Left ventricle myocardium superior (tissue), 1 donor: Measurements from ENCODE around the gene PCBP3. TPM values are rescaled to one million over a fixed set of nuclear protein-coding genes. Genes with fewer than 3 reads are reported as not detected.
A peak's percentile ranks its signal among the peaks of the same experiment; 100 is the strongest.
"Not testable (repeated sequence)": the region's sequence is repeated elsewhere in the genome, so short reads cannot be mapped to it uniquely, and the experiment has no call there.

Source experiments
- ATAC-seq: fragments of 200-7000 bp; cut with Tn5 transposase; one replicate; pipeline ENCODE4 v1.9.1; 2020; ENCODE audit warnings: mild to moderate bottlenecking, moderate library complexity
- DNase-seq: peaks from one replicate; pipeline ENCODE4 v3.0.0-alpha.2; 2020
- intact Hi-C: fragments of 100-400 bp; cut with micrococcal nuclease; formaldehyde crosslinking; loops from one replicate; pipeline ENCODE4 v1.11.0; 2022
- total RNA-seq: library from RNA; stranded (reverse); fragmentation: NEBNext Ultra II Directional; extraction: Animal tissue kit (Norgen Biotek cat#: 25700); gene quantifications from one replicate; pipeline ENCODE4 v1.2.1, GENCODE V29; 2021
- donor health status: DM: no; HTN: yes; CAD: no; lungs with severe emphysema.

PCBP3 gene
- total RNA-seq, 1 donor from 2014 or later: 2.7 TPM

DNA sequence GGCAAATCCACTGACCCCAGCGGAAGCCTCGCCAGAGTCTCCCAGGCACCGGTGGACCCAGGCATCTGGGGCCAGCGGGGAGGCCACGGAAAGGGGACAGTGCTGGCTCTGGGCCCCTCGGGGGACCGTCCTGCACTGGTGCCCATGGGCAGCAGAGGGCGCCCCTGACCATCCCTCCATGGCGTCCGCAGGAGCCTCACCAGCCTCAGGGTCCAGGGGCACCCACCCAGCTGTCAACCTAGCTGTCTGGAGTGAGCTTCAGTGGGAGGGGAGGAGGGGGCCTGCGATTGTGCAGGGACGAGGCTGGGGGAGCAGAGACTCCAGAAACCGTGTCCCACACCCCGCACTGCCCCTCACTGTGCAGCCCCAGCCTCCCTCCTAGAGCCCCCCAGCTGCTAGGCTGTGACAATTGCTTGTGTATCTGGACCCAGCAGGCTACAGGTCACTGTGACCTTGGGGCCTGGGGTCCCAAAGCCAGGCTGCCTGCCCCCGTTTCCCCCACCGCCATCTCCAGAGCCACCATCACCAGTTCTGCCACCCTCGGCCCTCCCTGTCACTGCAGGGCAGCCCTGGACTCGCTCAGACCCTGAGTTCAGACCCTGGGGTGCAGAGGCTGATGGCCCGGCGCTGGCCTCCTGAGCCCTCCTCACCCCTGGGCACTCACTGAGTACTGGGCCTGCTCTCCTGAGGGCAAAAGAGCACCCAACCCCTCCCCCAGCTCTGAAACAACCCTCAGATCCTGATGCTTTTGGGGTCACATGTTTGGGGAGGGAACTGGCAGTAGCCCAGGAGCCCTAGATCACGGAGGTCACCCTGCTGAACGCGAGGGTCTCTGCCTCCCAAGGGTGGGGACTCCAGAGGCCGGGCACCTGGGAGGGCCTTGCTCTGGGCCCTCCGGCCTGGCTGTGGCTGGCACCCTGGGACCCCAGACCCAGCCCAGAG is 327.4 kb downstream of the PCBP3 start:
- intact Hi-C loops: loop anchor here (10.0 kb wide), 1 partner anchor 134 kb away; no protein-coding TSS in a partner anchor
- ATAC-seq: peak; percentile 50
- DNase-seq: peak; percentile 87

DNA sequence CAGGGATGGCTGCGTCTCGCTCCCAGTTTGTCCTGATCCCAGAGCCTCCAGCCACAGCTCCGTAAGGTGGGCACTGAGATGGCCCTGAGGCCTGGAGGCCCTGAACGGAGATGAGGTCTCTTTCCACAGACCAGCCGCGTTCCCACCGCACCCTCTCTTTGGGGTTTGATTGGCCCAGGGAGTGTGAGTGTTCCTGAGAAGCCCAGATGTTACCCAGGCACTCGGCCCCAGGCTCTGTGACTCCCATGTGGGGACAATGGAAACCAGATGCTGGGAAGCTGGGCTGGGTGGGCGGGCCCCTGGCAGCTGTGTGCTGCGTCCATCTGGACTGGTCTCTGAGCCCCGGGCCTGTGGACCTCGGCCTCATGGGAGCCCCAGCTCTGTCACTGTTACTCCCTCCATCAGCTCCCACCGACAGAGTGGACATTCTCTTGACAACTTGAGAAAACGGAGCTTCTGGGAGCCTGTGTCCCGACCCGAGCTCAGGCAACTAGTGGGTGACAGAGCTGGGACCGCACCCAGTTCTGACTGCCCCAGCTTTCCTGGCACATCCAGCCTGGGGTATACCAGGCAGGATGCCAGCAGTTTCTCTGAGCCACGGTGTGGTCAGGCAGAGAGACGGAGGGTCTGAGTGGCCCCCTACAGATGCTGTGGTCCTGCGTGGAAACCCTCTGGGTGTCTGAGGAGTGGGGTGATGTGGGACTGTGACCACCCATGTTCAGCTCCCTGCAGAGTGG is 328.3 kb downstream of the PCBP3 start:
- DNase-seq: peak; percentile 87
- intact Hi-C loops: loop anchor here (10.0 kb wide), 1 partner anchor 133 kb away; no protein-coding TSS in a partner anchor
- ATAC-seq: peak; percentile 52

DNA sequence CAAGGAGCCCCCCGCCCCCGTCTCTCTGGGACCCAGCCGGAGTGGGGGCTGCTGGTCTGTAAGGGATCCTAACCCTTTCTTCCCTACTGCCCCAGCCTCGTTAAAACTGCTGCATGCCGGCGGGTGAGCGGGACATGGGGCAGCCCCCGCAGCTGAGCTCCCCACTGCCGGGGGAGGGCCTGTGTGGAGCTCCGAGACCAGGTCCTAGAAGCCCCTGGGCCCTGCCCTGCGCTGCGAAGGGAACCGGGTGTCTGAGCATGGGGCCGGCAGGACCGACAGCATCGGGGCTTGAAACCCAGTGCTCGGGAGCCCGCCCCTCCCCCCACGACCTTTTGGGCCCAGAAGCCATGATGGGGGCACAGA is 328.8 kb downstream of the PCBP3 start:
- intact Hi-C loops: loop anchor here (10.0 kb wide), 1 partner anchor 132 kb away; no protein-coding TSS in a partner anchor
- ATAC-seq (peak; percentile 6), DNase-seq (peak; percentile 71)

GRCh38 chr21:45972716-45973474 is 329.4 kb downstream of the PCBP3 start:
- DNase-seq (peak; percentile 90), ATAC-seq (peak; percentile 58)
- intact Hi-C loops: loop anchor here (10.0 kb wide), 1 partner anchor 132 kb away; no protein-coding TSS in a partner anchor

DNA sequence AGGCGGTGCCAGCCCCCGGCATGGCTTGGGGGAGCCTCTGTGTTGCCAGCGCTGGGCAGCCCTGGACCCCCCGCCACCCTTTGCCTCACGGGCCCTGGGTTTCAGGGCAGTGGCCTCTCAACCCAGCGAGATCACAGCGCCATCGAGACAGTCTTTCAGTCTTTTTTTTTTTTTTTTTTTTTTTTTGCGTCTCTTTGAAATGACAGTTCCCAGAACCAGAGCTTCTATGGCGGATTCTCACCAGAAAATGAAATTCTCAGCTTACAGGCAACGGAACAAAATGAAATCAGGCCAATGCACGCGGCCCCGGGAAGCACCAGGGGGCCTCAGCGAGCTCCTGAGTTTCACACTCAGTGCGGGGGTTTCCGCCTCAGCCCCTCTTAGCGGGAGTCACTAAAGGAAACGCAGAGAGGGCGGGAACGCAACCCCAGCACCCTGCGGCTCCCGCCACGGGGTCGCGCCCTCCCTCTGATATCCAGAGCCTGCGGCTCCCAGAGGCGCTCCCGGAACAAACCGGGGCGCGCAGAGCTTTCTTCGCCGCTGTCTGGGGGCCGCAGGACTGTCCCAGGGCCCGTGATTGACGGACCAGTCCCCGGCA is 330.0 kb downstream of the PCBP3 start:
- DNase-seq (peak; percentile 91), ATAC-seq (peak; percentile 50)
- intact Hi-C loops: loop anchor here (10.0 kb wide), 1 partner anchor 131 kb away; no protein-coding TSS in a partner anchor

DNA sequence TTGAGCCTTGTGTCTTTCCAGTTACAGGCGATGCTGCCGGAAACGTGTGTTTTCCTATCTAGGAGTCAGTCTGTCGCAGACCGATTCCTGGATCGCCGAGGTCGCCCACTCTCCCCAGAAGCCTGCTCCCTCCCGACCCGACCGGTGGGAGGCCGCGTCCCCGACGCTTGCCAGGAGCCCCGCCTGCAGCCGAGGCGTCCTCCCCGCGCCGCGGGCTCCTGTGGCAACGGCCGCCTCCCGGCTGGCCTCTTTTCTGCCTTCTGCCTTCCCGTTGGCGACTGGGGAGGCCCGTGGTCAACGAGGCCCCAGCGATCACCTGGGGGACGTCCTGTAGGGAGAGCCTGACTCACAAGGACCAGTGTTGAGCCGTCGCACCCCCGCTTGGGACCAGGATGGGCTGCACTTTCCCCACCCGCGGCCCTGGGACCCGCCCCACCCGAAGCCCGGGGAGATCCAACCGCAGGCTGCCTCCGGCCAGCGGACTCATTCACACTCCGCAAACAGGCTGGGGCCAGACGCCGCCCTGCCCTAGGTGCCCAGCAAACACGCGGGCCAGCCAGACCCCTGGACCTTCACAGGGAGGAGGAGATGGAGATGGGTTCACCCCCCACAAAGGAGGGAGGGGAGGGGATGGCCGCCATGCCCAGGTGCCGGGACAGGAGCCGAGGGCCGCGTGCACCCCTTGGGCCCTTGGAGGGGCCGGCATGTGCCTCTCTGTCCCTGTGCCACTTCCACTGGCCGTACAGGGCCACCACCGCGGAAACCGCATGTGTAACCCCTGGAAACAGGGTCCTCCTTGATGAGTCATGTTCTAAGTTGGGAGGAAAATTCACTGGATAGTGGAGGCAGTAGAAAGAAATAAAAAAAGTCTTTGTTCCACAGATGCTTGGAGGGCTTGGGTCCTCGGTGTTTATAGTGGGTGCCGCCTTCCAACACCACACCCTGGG is 330.8 kb downstream of the PCBP3 start:
- intact Hi-C loops: loop anchor here (10.0 kb wide), 1 partner anchor 130 kb away; no protein-coding TSS in a partner anchor
- ATAC-seq (peak; percentile 11), DNase-seq (peak; percentile 77)

DNA sequence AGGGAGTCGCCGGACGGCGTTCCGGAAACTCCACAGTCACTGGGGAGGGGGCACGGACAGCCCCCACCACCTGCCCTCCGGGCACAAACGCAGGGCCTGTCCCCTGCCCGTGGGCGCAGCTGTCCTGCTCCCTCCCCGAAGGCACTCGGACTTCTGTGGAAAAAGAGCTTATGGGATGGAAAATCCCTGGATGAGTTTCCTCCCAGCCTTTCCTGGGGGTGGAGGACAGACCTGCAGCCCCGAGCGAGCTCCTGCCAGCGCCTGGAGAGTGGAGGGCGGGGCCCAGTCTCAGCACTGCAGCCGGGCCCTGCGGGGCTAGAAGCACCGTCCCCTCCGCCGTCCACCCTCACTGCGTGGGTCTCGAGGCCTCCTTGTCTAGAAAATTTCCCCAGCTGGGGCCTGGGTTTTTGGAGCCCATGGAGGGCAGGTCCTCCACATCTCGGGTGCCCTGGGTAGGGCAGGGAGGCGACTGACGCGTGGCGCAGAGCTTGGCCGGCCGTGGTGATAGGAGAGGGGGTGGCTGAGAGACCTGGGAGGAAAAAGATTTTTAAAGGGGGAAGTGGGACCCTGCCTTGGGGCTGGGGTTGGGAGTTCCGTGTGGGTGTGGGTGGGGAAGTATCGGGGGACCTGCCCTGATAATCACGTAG is 331.6 kb downstream of the PCBP3 start:
- DNase-seq (peak; percentile 83), ATAC-seq (peak; percentile 21)
- intact Hi-C loops: loop anchor here (10.0 kb wide), 1 partner anchor 130 kb away; no protein-coding TSS in a partner anchor

DNA sequence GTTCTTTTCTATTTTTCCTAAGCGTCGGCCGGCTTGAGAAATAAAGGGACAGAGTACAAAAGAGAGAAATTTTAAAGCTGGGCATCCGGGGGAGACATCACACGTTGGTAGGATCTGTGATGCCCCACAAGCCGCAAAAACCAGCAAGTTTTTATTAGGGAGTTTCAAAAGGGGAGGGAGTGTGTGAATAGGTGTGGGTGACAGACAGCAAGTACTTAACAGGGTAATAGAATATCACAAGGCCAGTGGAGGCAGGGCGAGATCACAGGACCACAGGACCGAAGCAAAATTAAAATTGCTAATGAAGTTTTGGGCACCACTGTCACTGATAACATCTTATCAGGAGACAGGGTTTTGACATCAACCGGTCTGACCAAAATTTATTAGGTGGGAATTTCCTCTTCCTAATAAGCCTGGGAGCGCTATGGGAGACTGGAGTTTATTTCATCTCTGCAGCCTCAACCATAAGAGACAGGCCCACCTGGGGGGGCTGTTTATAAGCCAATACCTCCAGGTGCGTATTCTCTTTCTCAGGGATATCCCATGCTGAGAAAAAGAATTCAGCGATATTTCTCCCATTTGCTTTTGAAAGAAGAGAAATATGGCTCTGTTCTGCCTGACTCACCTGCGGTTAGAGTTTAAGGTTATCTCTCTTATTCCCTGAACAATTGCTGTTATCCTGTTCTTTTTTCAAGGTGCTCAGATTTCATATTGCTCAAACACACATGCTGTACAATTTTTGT is 332.3 kb downstream of the PCBP3 start:
- not testable (repeated sequence) for ATAC-seq, DNase-seq
- intact Hi-C loops: loop anchor here (10.0 kb wide), 1 partner anchor 129 kb away; no protein-coding TSS in a partner anchor

DNA sequence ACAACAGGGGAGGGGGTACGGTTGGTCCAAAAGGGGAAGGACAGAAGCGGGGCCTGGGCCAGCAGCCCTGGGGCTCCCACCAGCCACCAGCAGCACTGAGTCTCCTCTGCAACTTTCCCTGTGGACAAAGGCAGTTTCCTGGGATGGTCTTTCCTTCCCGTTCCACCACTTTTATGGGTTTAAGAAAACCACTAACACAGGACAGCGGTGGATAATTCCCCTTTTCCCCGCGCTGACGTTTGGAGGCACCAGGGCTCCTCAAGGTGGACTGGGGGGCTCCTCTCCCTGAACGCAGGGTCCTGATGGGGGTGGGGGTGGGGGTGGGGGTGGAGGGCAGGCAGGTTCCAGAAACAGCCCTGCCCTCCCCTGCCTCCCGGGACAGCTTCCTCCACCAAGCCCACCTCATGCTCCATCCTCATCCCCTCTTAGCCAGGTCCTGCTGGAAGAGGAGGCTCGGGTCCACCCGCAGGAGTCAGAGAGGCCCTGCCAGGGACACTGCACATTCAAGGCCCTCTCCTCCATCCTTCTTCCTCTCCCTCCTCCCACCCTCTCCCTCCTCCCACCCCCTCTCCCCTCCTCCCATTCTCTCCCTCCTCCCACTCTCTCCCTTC is 333.3 kb downstream of the PCBP3 start:
- ATAC-seq (no peak), DNase-seq (no peak)
- intact Hi-C loops: loop anchor here (10.0 kb wide), 1 partner anchor 128 kb away; no protein-coding TSS in a partner anchor

DNA sequence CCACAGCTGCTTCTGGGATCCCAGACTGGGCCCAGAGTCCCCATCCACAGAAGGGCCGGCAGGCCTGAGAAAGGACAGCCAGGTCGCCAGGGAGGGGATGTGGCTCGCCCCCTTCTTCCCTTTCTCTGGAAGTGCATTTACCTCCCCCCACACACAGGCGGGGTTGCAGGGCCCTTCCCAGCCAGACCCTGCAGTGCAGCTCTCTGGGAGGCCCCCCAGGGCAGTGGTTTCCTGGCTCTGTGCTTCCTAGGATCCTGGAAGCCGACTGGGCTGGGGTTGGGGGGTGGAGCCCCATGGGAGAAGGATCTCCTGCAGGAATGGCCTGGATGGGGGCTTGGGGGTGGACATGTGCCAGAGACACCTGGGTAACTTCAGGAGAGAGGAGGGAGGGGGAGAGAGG is 333.9 kb downstream of the PCBP3 start:
- DNase-seq (peak; percentile 69), ATAC-seq (no peak)
- intact Hi-C loops: loop anchor here (10.0 kb wide), 1 partner anchor 127 kb away; no protein-coding TSS in a partner anchor

GRCh38 chr21:45979141-45979631 is 335.7 kb downstream of the PCBP3 start:
- ATAC-seq (no peak), DNase-seq (peak; percentile 47)
- intact Hi-C loops: loop anchor here (10.0 kb wide), 1 partner anchor 126 kb away; no protein-coding TSS in a partner anchor

- DNase-seq (peak; percentile 22), ATAC-seq (no peak)
- intact Hi-C loops: loop anchor here (10.0 kb wide), 1 partner anchor 125 kb away; no protein-coding TSS in a partner anchor
Measured at GRCh38 chr21:45979651-45980050, 336.1 kb downstream of the PCBP3 start.

- no peak for DNase-seq
- intact Hi-C loops: no loop called here
- ATAC-seq: no peak
Measured at GRCh38 chr21:45980271-45980670, 336.7 kb downstream of the PCBP3 start.

- ATAC-seq: no peak
- DNase-seq: no peak
- intact Hi-C loops: no loop called here
Measured at GRCh38 chr21:45980697-45981096, 337.2 kb downstream of the PCBP3 start.
